Naive thymus-derived CD8-positive, alpha-beta T cell (primary cell): ENCODE data around the gene SAMD4A. TPM values are rescaled to one million over a fixed set of nuclear protein-coding genes. Genes with fewer than 3 reads are reported as not detected.
"Not testable (repeated sequence)": the region's sequence is repeated elsewhere in the genome, so short reads cannot be mapped to it uniquely, and the experiment has no call there.

Experiments used
- ATAC-seq, 2 donors: fragments of 150-1000 bp; cut with Tn5 transposase in 1 of 2; sonication (Bioruptor Pico), chemical (Tn5 transposase) in 1 of 2; 1 replicate in 1 of 2; 2 replicates in 1 of 2; pipeline ENCODE4 v1.10.0; 2021; ENCODE audit warnings: mild to moderate bottlenecking in 2 of 2, moderate library complexity in 2 of 2
- POLR2A ChIA-PET: fragments of 350-600 bp; sonication (Branson Sonifier 250); formaldehyde crosslinking; loops from one replicate; lab custom pipeline; 2021; ENCODE audit warnings: antibody characterized with exemption; lab: Charles Lee
- DNase-seq, 10 donors: peaks; one replicate each; pipeline versions ENCODE4 v3.0.0 to v3.0.0-alpha.2; 2020 to 2022
- H3K27ac Mint-ChIP-seq, 10 donors: one replicate each; pipeline ENCODE4 v1.8.0; 2020 to 2022; ENCODE audit warnings: mild to moderate bottlenecking in 10 of 10, mixed read lengths in 10 of 10, moderate library complexity in 4 of 10, inconsistent platforms in 1 of 10
- H3K27me3 Mint-ChIP-seq, 5 donors: one replicate each; pipeline ENCODE4 v1.8.0; 2021 to 2022; ENCODE audit warnings: mixed read lengths in 5 of 5
- H3K36me3 Mint-ChIP-seq, 3 donors: one replicate each; pipeline ENCODE4 v1.8.0; 2020 to 2022; ENCODE audit warnings: mixed read lengths in 3 of 3, mild to moderate bottlenecking in 2 of 3, inconsistent platforms in 1 of 3
- H3K4me1 Mint-ChIP-seq, 4 donors: one replicate each; pipeline ENCODE4 v1.8.0; 2021 to 2022; ENCODE audit warnings: mixed read lengths in 4 of 4
- H3K4me3 Mint-ChIP-seq, 10 donors: one replicate each; pipeline ENCODE4 v1.8.0; 2020 to 2022; ENCODE audit warnings: mild to moderate bottlenecking in 10 of 10, mixed read lengths in 10 of 10, moderate library complexity in 6 of 10, inconsistent platforms in 1 of 10
- H3K9me3 Mint-ChIP-seq, 9 donors: one replicate each; pipeline ENCODE4 v1.8.0; 2020 to 2022; ENCODE audit warnings: mixed read lengths in 9 of 9, mild to moderate bottlenecking in 3 of 9, inconsistent platforms in 1 of 9, moderate library complexity in 1 of 9
- polyA plus RNA-seq, 3 donors: library from polyadenylated mRNA; unstranded; fragments of 300-500 nt; fragmentation: Illumina TruSeq; gene quantifications; one replicate each; pipeline ENCODE4 v1.2.3, GENCODE V29; 2021
- total RNA-seq, 8 experiments: library from RNA in 2 of 8; stranded (reverse) in 2 of 8; gene quantifications; one replicate each; pipeline ENCODE4 v1.2.3 and lab custom pipeline; 2021 to 2026

The SAMD4A gene
- total and polyA plus RNA-seq, 5 experiments from 2014 or later, result 0.85 to 0.99 TPM; not detected in 3

DNA sequence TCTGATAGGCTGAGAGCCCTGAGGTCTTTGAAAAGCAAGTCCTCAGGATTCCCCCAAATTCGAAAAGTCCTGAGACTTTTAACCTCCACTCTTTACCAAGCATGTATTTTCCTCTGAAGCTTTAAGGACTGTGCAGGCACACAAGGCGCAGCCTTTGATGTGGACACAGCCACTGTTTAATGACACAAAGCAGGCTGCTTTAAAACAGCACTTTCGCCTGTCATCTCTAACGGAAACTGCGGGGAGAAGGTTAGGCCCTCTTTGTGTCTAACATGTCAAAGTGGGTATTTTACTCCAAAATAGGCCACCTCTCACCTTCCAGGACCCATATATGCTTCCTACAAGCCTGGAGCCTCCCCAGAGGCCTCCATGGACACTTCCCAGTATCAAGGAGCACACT, 176.5 kb downstream of the SAMD4A start:
- Mint-ChIP-seq H3K27ac (peak overlapping the region in 2 of 10 donors; percentile 22 to 37), H3K4me1 (peaks cover 26 to 46% (median 31%) of the 10 kb centered on the region in 4 donors), H3K4me3 (peak overlapping the region in 3 of 10 donors; percentile 40 to 46 (median 43)), H3K9me3 (no peaks in the 10 kb centered on the region), H3K36me3 (no peaks in the 10 kb centered on the region), H3K27me3 (peaks cover 0 to 2% (median 0%) of the 10 kb centered on the region in 5 donors)
- no peak for ATAC-seq
- no peak for DNase-seq
- POLR2A ChIA-PET, result no interaction called here

- POLR2A ChIA-PET, result no interaction called here
- Mint-ChIP-seq H3K4me3 (no peak overlapping the region), H3K27ac (no peak overlapping the region), H3K27me3 (peaks cover 0 to 4% (median 0%) of the 10 kb centered on the region in 5 donors), H3K4me1 (peaks cover 25 to 41% (median 29%) of the 10 kb centered on the region in 4 donors), H3K36me3 (no peaks in the 10 kb centered on the region), H3K9me3 (no peaks in the 10 kb centered on the region)
- DNase-seq, result no peak
- no peak for ATAC-seq
These were observed 179.1 kb downstream of the SAMD4A start for GRCh38 chr14:54746019-54746418.

DNA sequence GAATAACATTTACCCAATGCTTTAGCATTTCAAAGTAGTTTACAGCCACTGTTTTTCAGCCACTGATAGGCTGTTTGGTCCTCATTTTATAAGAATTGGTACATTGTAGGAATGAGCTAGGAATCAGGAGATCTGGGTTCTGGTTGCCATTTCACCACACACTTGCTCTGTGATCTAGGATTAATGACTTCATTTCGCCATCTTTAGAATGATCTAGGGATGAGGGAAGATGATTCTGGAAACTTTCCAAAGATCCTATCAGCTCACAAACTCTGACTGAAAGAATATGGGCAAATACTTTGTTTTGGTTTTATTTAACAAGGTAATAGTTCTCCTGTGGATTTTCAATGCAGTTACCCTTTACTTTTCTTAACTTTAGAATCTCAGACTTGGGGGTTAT, 180.7 kb downstream of the SAMD4A start:
- no peaks in the 10 kb centered on the region for H3K36me3 Mint-ChIP-seq
- H3K4me1 Mint-ChIP-seq, result peaks cover 10 to 25% (median 15%) of the 10 kb centered on the region in 4 donors
- no peak overlapping the region for H3K27ac Mint-ChIP-seq
- H3K9me3 Mint-ChIP-seq, result no peaks in the 10 kb centered on the region
- no peak for ATAC-seq
- DNase-seq, result no peak
- peaks cover 0 to 6% (median 0%) of the 10 kb centered on the region in 5 donors for H3K27me3 Mint-ChIP-seq
- no peak overlapping the region for H3K4me3 Mint-ChIP-seq
- POLR2A ChIA-PET, result no interaction called here

DNA sequence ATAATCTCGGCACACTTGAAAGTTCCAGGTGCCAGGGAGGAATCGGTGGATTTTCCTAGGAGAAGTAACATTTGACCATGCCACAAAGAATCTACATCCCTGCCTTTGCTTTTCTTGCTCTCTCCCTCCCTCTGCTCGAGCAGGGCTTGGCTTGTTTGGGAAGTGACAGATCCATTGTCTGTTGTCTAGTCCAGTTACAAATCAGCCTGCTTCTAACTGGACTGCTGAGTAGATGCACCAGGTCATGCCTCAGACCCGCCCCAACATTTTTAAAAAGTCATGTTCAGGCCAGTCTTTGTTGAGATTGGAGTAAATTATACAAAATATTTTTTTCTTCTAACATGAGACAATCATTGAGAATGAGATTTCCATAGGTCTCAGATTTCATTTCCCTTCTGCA, 182.3 kb downstream of the SAMD4A start:
- H3K4me3 Mint-ChIP-seq, result no peak overlapping the region
- no peak for ATAC-seq
- POLR2A ChIA-PET, result no interaction called here

GRCh38 chr14:54749727-54750126, 182.8 kb downstream of the SAMD4A start:
- DNase-seq, result no peak
- H3K4me3 Mint-ChIP-seq, result no peak overlapping the region
- H3K27ac Mint-ChIP-seq, result no peak overlapping the region
- H3K4me1 Mint-ChIP-seq, result peaks cover 0 to 4% (median 2%) of the 10 kb centered on the region in 4 donors
- ATAC-seq, result no peak
- peaks cover 0 to 5% (median 0%) of the 10 kb centered on the region in 5 donors for H3K27me3 Mint-ChIP-seq
- no peaks in the 10 kb centered on the region for H3K36me3 Mint-ChIP-seq
- POLR2A ChIA-PET, result no interaction called here
- H3K9me3 Mint-ChIP-seq, result no peaks in the 10 kb centered on the region

More for the DNA sequence above, 182.3 kb downstream of the SAMD4A start:
- H3K9me3 Mint-ChIP-seq, result no peaks in the 10 kb centered on the region
- H3K4me1 Mint-ChIP-seq, result peaks cover 0 to 9% (median 3%) of the 10 kb centered on the region in 4 donors
- peak overlapping the region in 1 of 10 donors; percentile 7 for H3K27ac Mint-ChIP-seq
- H3K27me3 Mint-ChIP-seq, result peaks cover 0 to 6% (median 0%) of the 10 kb centered on the region in 5 donors
- no peaks in the 10 kb centered on the region for H3K36me3 Mint-ChIP-seq
- no peak for DNase-seq

DNA sequence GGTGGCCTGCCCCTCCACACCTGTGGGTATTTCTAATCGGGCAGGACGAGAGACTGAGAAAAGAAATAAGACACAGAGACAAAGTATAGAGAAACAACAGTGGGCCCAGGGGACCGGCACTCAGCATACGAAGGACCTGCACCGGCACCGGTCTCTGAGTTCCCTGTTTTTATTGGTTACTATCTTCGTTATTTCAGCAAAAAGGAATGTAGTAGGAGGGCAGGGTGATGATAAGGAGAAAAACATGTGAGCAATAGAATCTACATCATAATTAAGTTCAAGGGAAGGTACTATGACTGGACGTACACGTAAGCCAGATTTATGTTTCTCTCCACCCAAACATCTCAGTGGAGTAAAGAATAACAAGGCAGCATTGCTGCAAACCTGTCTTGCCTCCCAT, 185.7 kb downstream of the SAMD4A start:
- ATAC-seq, POLR2A ChIA-PET, H3K4me3 Mint-ChIP-seq, H3K36me3 Mint-ChIP-seq, H3K9me3 Mint-ChIP-seq, H3K27ac Mint-ChIP-seq, DNase-seq: not testable (repeated sequence)
- peaks cover 0 to 12% (median 7%) of the 10 kb centered on the region in 5 donors for H3K27me3 Mint-ChIP-seq
- H3K4me1 Mint-ChIP-seq, result peaks cover 7 to 13% (median 10%) of the 10 kb centered on the region in 4 donors

GRCh38 chr14:54753396-54753795, 186.5 kb downstream of the SAMD4A start:
- POLR2A ChIA-PET, H3K27ac Mint-ChIP-seq, H3K9me3 Mint-ChIP-seq, H3K36me3 Mint-ChIP-seq, DNase-seq, H3K4me3 Mint-ChIP-seq, ATAC-seq: not testable (repeated sequence)
- H3K4me1 Mint-ChIP-seq, result peaks cover 7 to 16% (median 12%) of the 10 kb centered on the region in 4 donors
- peaks cover 0 to 12% (median 7%) of the 10 kb centered on the region in 5 donors for H3K27me3 Mint-ChIP-seq

GRCh38 chr14:54754116-54754622, 187.2 kb downstream of the SAMD4A start:
- ATAC-seq (no peak), DNase-seq (no peak)
- peaks cover 7 to 16% (median 12%) of the 10 kb centered on the region in 4 donors for H3K4me1 Mint-ChIP-seq
- no peaks in the 10 kb centered on the region for H3K9me3 Mint-ChIP-seq
- no peak overlapping the region for H3K27ac Mint-ChIP-seq
- POLR2A ChIA-PET, result no interaction called here
- H3K4me3 Mint-ChIP-seq, result no peak overlapping the region
- H3K27me3 Mint-ChIP-seq, result peaks cover 0 to 12% (median 7%) of the 10 kb centered on the region in 5 donors
- no peaks in the 10 kb centered on the region for H3K36me3 Mint-ChIP-seq

- ATAC-seq (no peak), DNase-seq (no peak)
- POLR2A ChIA-PET, result no interaction called here
- Mint-ChIP-seq H3K4me3 (no peak overlapping the region), H3K9me3 (no peaks in the 10 kb centered on the region), H3K36me3 (no peaks in the 10 kb centered on the region), H3K27ac (no peak overlapping the region), H3K4me1 (peaks cover 7 to 16% (median 12%) of the 10 kb centered on the region in 4 donors), H3K27me3 (peaks cover 0 to 12% (median 5%) of the 10 kb centered on the region in 5 donors)
These were observed 187.9 kb downstream of the SAMD4A start for GRCh38 chr14:54754623-54755386.

DNA sequence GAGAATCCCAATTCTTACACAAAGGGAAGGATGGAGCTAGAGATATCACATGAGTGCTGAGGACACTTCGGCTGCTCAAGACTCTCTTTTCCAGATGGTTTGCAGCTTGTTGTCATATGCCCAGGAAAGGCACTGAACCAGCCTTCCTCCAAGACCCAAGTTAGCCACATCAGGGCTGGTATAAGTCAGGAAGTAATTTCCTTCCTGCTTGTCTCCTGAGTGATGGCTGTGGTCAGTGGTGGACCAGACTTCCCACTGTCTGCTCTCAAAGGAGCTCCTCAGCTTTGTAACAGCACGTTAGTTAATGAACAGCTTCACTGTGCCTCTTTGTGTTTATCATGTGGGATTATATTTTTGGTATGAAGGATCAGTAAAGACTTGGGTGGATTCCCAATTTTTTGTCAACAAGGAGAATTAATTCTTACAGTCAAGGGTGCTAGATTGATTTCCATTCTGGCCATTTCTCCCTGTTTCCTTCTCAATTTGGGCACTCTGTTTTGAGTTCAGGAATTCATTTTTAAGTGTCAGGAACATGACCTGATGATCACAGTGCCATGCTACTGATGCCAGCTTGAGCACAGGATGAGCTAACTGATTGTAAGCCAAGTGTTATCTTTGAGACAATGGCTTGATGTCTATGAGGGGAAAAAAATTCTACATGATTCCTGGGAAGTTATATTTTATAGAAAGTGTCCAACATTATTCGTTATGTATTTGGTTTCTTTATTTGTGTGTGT, 189.9 kb downstream of the SAMD4A start:
- Mint-ChIP-seq H3K27me3 (peaks cover 0 to 12% (median 7%) of the 10 kb centered on the region in 5 donors), H3K4me1 (peaks cover 7 to 16% (median 12%) of the 10 kb centered on the region in 4 donors), H3K36me3 (no peaks in the 10 kb centered on the region), H3K9me3 (no peaks in the 10 kb centered on the region), H3K27ac (no peak overlapping the region), H3K4me3 (no peak overlapping the region)
- POLR2A ChIA-PET, result interaction anchor here (0.6 kb wide), 1 partner anchor 11 kb away, joined by 3 read pairs; no protein-coding TSS in a partner anchor
- ATAC-seq, result no peak
- no peak for DNase-seq

DNA sequence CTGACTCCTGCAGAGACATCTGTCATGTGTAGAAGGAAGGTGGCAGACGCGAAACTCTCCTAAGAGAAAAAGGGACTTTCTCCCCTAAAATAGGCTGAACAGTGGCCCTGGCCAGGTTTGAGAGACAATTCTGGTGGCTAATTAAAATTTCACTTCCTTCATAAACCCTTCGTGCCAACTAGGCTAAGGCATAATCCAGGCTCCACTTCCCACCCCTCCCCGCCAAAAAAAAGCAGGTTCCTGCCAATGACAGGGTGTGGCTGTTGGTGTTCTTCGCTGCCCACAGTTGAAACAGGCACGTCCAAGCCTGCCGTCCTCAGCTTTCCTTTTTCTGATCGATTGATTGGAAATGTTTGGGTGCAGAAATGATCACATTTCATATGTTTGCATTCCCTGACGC, 191.1 kb downstream of the SAMD4A start:
- DNase-seq, result no peak
- Mint-ChIP-seq H3K27me3 (peaks cover 0 to 12% (median 5%) of the 10 kb centered on the region in 5 donors), H3K4me1 (peaks cover 7 to 16% (median 12%) of the 10 kb centered on the region in 4 donors), H3K36me3 (no peaks in the 10 kb centered on the region), H3K27ac (peak overlapping the region in 1 of 10 donors; percentile 79), H3K4me3 (no peak overlapping the region), H3K9me3 (no peaks in the 10 kb centered on the region)
- POLR2A ChIA-PET, result no interaction called here
- no peak for ATAC-seq

DNA sequence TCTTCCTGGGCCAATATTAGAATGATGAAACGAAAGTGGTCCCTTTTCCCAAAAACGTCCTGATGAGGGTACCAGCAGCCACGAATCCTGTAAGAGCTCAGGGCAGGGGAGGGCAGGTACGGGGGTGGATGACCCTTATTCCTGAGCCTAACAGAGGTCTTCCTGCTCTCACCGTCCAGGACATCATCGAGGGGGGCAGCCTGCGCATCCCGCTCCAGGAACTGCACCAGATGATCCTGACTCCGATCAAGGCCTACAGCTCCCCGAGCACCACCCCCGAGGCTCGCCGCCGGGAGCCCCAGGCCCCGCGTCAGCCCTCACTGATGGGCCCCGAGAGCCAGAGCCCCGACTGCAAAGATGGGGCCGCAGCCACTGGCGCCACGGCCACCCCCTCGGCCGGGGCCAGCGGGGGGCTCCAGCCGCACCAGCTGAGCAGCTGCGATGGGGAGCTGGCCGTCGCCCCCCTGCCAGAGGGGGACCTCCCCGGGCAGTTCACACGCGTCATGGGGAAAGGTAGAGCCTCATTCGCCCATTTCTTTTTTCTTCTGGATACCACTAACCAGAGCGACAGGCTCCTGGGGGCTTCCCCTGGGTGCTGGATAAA, 193.2 kb downstream of the SAMD4A start:
- POLR2A ChIA-PET, result no interaction called here
- no peak for ATAC-seq

More for the DNA sequence above, 193.2 kb downstream of the SAMD4A start:
- peaks cover 7 to 16% (median 12%) of the 10 kb centered on the region in 4 donors for H3K4me1 Mint-ChIP-seq
- DNase-seq, result no peak
- H3K9me3 Mint-ChIP-seq, result no peaks in the 10 kb centered on the region
- no peak overlapping the region for H3K4me3 Mint-ChIP-seq
- peaks cover 3 to 13% (median 5%) of the 10 kb centered on the region in 5 donors for H3K27me3 Mint-ChIP-seq
- H3K27ac Mint-ChIP-seq, result no peak overlapping the region
- H3K36me3 Mint-ChIP-seq, result no peaks in the 10 kb centered on the region
